Gastroesophageal sphincter (tissue), 3 donors: ENCODE measurements around the gene TPD52L2.

Experiments
- EP300 ChIP-seq: sonication (generic); formaldehyde crosslinking; IDR thresholded peaks from one replicate; pipeline ENCODE4 v1.6.1; 2017; ENCODE audit warnings: antibody characterized with exemption, mild to moderate bottlenecking
- TF ChIP-seq, protein P1 (sequence below), 4 experiments: fragments of 200-600 bp in 2 of 4; fragments of 450-650 bp in 2 of 4; sonication (generic) in 1 of 4; IDR thresholded peaks; one replicate each; pipeline ENCODE4 v1.5.1; 2017 to 2019; ENCODE audit warnings: antibody characterized with exemption in 4 of 4, mild to moderate bottlenecking in 2 of 4, moderate library complexity in 2 of 4

GRCh38 chr20:63931735-63932134 is 66.7 kb downstream of the TPD52L2 start:
- TF ChIP-seq, protein P1, sequence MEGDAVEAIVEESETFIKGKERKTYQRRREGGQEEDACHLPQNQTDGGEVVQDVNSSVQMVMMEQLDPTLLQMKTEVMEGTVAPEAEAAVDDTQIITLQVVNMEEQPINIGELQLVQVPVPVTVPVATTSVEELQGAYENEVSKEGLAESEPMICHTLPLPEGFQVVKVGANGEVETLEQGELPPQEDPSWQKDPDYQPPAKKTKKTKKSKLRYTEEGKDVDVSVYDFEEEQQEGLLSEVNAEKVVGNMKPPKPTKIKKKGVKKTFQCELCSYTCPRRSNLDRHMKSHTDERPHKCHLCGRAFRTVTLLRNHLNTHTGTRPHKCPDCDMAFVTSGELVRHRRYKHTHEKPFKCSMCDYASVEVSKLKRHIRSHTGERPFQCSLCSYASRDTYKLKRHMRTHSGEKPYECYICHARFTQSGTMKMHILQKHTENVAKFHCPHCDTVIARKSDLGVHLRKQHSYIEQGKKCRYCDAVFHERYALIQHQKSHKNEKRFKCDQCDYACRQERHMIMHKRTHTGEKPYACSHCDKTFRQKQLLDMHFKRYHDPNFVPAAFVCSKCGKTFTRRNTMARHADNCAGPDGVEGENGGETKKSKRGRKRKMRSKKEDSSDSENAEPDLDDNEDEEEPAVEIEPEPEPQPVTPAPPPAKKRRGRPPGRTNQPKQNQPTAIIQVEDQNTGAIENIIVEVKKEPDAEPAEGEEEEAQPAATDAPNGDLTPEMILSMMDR (IDR thresholded peaks at IDR 0.05): no peak
- TF ChIP-seq EP300: no peak
